ENCODE data around the gene VMAC.

Gene VMAC

DNA sequence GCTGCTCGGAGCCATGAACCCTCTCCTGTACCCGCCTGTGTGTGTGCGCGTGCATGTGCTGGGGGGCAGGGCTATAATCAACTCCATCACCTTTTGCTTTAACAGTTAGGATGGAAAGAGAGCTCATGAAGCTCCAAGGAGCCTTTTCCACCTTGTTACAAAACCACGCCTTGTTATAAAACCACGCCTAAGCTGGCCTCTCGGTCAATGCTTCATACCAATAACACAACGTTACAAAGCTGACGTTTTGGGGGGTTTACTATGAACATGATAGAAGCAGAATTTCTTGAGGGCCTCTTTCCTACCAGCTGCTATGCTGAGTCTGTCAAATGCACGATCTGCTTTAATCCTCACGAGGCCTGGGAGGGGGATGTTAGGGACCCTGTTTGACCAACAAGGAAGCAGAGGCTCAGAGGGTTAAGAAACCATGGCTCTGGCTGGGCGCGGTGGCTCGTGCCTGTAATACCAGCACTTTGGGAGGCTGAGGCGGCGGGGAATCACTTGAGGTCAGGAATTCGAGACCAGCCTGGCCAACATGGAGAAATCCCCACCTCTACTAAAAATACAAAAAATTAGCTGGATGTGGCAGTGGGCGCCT lies 21.3 kb downstream of the VMAC start:
- TF ChIP-seq CTCF (IDR thresholded peaks at IDR 0.05; ENCODE audit: control insufficient read depth, extremely low read depth, insufficient read depth), result no peak
- no peak for DNase-seq (ENCODE audit: low read depth)
- no peak overlapping the region for H3K4me3 ChIP-seq (ENCODE audit: low read depth, low read length)

DNA sequence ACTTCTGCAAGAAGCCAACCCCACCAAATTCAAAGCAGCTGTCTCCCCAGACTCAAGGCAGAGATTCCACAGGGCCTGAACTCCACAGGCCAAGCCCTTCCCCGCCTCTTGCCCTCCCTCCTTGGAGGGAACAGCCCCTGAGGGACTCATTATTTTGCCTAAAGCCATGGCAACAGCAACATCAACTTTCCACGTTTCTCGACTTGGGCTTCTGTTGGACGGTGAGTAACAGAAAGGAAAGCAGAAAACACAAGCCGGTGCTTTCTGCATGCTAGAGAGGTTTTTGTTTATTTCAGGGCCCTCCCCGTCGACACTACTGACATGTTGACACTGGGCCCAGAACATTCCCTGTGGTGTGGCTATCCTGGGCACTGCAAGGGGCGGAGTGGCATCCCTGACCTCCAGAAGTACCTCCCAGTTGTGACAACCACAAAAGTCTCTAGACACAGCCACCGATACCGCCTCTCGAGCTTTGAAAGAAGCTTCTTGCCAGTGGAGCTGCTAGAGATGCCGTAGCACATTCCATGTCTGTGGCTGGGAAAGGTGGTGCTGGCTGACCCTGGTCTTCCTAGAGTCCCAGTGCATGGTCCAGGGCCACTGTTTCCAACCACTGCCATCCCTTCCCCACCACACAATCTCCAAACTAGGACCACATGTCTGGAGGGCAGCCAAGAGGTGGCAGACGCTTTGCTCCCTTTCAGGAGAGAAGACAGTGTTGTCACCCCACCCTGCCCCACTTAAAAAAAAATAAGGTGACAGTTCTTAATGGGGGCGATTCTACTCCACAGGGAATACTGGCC lies 22.2 kb downstream of the VMAC start:
- no peak overlapping the region for H3K4me3 ChIP-seq (ENCODE audit: low read depth, low read length)
- no peak for DNase-seq (ENCODE audit: low read depth)
- no peak for TF ChIP-seq CTCF (IDR thresholded peaks at IDR 0.05; ENCODE audit: control insufficient read depth, extremely low read depth, insufficient read depth)

DNA sequence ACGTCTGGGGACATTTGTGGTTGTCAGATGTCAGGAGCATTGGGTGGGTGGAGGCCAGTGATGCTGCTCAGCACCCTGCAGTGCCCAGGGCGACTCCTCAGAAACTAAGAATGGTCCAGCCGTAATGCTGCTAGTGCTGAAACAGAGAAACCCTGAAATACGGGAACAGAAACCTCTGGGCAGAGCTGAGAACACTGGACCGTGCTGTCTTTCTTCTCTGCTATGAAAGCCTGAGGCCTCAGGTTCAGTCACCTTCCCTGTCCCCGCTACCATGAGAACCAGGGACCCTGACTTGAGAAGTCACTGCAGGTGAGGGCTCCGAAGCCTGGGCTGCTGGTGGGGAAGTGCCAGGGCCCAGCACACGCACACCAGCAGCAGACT lies 22.8 kb downstream of the VMAC start:
- no peak for TF ChIP-seq CTCF (IDR thresholded peaks at IDR 0.05; ENCODE audit: control insufficient read depth, extremely low read depth, insufficient read depth)
- no peak for DNase-seq (ENCODE audit: low read depth)
- no peak overlapping the region for H3K4me3 ChIP-seq (ENCODE audit: low read depth, low read length)

GRCh38 chr19:5929179-5929578 lies 24.5 kb downstream of the VMAC start:
- no peak overlapping the region for H3K4me3 ChIP-seq (ENCODE audit: low read depth, low read length)
- DNase-seq (ENCODE audit: low read depth), result no peak
- no peak for TF ChIP-seq CTCF (IDR thresholded peaks at IDR 0.05; ENCODE audit: control insufficient read depth, extremely low read depth, insufficient read depth)

- no peak for TF ChIP-seq CTCF (IDR thresholded peaks at IDR 0.05; ENCODE audit: control insufficient read depth, extremely low read depth, insufficient read depth)
- H3K4me3 ChIP-seq (ENCODE audit: low read depth, low read length), result no peak overlapping the region
- DNase-seq (ENCODE audit: low read depth), result no peak
These were observed 25.0 kb downstream of the VMAC start for GRCh38 chr19:5929625-5930024.

DNA sequence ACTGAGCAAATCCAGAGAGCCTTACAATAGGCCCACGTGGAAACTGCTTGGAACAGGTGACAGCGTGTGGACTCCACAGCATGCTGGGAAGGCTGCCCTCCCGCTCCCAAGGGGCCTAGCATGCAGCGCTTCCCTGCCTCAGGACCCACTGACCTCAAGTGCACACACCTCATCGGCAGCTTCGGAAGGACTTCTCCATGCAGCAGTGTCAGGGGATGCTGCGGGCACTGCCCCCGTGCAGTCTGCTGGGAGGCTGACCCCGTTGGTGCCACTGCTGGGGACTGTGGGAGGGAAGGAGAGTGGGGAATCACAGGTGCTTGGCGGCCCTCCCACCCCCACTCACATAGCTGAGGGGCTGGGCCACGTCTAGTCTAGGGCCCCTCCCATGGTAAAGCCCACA lies 26.6 kb downstream of the VMAC start:
- H3K4me3 ChIP-seq (ENCODE audit: low read depth, low read length), result no peak overlapping the region
- TF ChIP-seq CTCF (IDR thresholded peaks at IDR 0.05; ENCODE audit: control insufficient read depth, extremely low read depth, insufficient read depth), result no peak
- no peak for DNase-seq (ENCODE audit: low read depth)

DNA sequence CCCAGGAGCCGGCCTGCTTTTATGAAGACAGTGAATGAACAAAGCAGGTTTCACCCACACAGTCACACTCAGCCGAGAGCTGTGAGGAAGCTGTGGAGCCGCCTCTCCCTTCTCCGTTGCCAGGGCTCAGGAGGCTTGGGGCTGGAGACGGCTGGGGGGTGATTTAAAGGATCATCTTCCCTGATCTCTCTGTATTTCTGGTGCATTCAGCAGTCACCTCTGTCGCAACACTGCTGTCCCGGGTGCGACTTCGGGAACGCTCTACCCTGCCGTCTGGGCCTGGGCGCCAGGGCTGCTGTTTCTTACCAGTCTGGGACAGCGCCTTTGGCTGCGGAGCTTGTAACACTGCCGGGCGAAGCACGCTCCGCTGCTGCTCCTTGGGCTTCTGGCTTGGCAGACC lies 27.5 kb downstream of the VMAC start:
- no peak overlapping the region for H3K4me3 ChIP-seq (ENCODE audit: low read depth, low read length)
- DNase-seq (ENCODE audit: low read depth), result no peak
- TF ChIP-seq CTCF (IDR thresholded peaks at IDR 0.05; ENCODE audit: control insufficient read depth, extremely low read depth, insufficient read depth), result no peak
